Measurements from ENCODE around the gene TRMT1. TPM values are rescaled to one million over a fixed set of nuclear protein-coding genes. Genes with fewer than 3 reads are reported as not detected.

The TRMT1 gene
- total RNA-seq, 8 experiments from 2014 or later = 21.8 to 59.3 (median 34.6) TPM

DNA sequence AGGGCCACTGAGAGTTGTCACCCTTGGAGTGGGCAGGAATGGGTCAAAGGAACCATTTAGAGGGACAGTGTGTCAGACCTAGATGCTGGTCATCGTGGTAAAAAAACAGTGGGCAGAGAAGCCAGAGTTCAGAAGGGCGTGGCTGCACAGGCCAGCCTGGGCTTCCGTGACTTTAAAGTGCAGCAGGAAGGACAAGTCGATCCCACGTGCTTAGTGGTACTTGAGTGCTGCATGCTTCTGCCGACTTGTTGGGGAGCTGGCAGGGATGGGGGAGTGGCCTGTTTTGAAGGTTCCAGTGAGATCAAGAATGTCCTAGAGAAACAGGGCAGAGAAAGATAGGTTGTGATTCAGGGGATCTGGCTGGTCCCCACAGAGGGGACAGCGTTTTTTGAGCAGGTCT, 30.9 kb downstream of the TRMT1 start:
- Histone ChIP-seq H3K4me3 (no peak overlapping the region), H3K4me1 (replicated peaks in 1 of 2) (peaks cover 10 to 15% of the 10 kb centered on the region in 2 donors), H3K27ac (no peak overlapping the region)
- 0 to 60% (median 20%) methylated on average over 1 to 7 of the region's 7 CpGs; no CpG with 5 or more reads in 3 of the 10 experiments for WGBS, 10 experiments
- in situ Hi-C loops (cut with MboI; ENCODE audit: low pct_unique_long_range_greater_than_20kb in 2 of 9, low sequenced_read_pairs in 9 of 9, unreplicated experiment in 9 of 9) = loop anchor here in 2 of 9 experiments (25.0 kb wide), 1 partner anchor 98 kb away; the partner anchor contains the start of gene NFIX (in 2 of the 2)
- ATAC-seq (replicated peaks in 6 of 8) = no peak

GRCh38 chr19:13083627-13084026, 32.9 kb downstream of the TRMT1 start:
- H3K27ac ChIP-seq = no peak overlapping the region
- ATAC-seq (replicated peaks in 6 of 8) = peak in 3 of 8 experiments; percentile 21 to 70 (median 55)
- in situ Hi-C loops (cut with MboI; ENCODE audit: low pct_unique_long_range_greater_than_20kb in 2 of 9, low sequenced_read_pairs in 9 of 9, unreplicated experiment in 9 of 9) = loop anchor here in 2 of 9 experiments (25.0 kb wide), 1 partner anchor 96 kb away; the partner anchor contains the start of gene NFIX (in 2 of the 2)

DNA sequence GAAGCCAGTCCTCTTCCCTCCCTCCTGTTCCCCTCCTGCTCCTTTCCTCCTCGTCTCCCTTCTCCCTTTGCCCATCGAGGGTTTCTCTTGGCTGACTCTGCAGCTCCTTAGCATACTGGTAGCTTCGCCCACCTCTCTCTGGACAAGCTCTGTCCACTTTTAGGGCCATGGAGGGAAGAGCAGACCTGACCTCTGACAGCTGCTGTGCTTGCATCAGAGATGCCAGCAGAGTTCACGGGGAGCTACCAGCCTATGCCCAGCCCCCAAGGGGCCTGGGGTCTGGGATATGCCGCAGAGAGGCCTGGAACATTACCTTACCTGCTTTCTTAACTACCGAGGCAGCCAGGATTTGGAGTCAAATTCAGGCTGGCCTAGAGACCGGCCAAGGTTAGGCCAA, 33.5 kb downstream of the TRMT1 start:
- H3K4me1 ChIP-seq (replicated peaks in 1 of 2) = peaks cover 10 to 27% of the 10 kb centered on the region in 2 donors
- in situ Hi-C loops (cut with MboI; ENCODE audit: low pct_unique_long_range_greater_than_20kb in 2 of 9, low sequenced_read_pairs in 9 of 9, unreplicated experiment in 9 of 9) = loop anchor here in 2 of 9 experiments (25.0 kb wide), 1 partner anchor 96 kb away; the partner anchor contains the start of gene NFIX (in 2 of the 2)
- H3K4me3 ChIP-seq = no peak overlapping the region
- no peak for ATAC-seq (replicated peaks in 6 of 8)
- H3K27ac ChIP-seq = no peak overlapping the region
- WGBS, 10 experiments = 33 to 100% (median 60%) methylated on average over 1 to 5 of the region's 7 CpGs; no CpG with 5 or more reads in 4 of the 10 experiments

More at GRCh38 chr19:13083627-13084026, 32.9 kb downstream of the TRMT1 start:
- Histone ChIP-seq H3K4me1 (replicated peaks in 1 of 2) (peaks cover 10 to 27% of the 10 kb centered on the region in 2 donors), H3K4me3 (no peak overlapping the region)
- WGBS, 10 experiments = 40 to 80% (median 63%) methylated on average over 1 to 8 of the region's 9 CpGs; no CpG with 5 or more reads in 6 of the 10 experiments

DNA sequence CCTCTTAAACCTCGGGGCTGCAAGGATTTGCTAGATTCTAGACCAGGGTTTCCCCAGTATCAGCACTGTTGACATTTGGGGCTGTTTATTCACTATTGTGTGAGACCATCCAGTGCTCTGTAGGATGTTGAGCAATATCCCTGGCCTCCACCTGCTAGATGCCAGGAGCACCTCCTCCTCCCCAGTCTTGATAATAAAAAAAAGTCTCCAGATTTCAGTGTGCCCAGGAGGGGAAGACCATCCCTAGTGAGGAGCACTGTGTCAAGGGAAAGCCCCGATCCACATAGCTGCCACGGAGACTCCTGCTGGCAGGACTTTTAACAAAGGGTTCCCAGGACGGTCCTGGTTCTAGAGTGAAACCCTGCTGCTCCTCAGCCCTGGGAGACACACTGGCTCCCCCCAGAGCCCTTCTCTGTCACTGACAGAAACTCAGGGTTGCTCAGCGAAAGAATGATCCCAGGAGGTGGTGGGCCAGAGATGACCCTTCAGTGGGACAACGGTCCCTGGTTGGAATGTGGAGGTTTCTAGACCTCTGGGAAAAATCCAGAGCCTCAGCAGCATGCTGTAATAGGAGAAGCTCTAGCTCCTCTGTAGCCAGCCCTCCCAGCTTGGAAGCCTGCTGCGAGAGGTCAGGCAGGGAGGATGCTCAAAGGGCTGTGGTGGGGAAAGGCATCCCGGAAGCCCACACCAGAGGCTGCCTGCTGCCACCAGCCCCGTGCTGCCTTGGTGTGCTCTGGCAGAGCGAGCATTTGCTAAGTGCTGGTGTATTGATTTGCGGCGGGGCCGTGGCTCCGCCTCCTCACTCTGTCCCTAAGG, 34.1 kb downstream of the TRMT1 start:
- Histone ChIP-seq H3K4me1 (replicated peaks in 1 of 2) (peaks cover 10 to 27% of the 10 kb centered on the region in 2 donors), H3K4me3 (no peak overlapping the region), H3K27ac (peak overlapping the region in 1 of 2 donors; percentile 11)
- WGBS, 10 experiments = 0 to 88% (median 40%) methylated on average over 1 to 7 of the region's 14 CpGs; no CpG with 5 or more reads in 1 of the 10 experiments
- ATAC-seq (replicated peaks in 6 of 8) = peak in 7 of 8 experiments; percentile 4 to 92 (median 84)
- in situ Hi-C loops (cut with MboI; ENCODE audit: low pct_unique_long_range_greater_than_20kb in 2 of 9, low sequenced_read_pairs in 9 of 9, unreplicated experiment in 9 of 9) = loop anchor here in 2 of 9 experiments (25.0 kb wide), 1 partner anchor 95 kb away; the partner anchor contains the start of gene NFIX (in 2 of the 2)

- in situ Hi-C loops (cut with MboI; ENCODE audit: low pct_unique_long_range_greater_than_20kb in 2 of 9, low sequenced_read_pairs in 9 of 9, unreplicated experiment in 9 of 9) = loop anchor here in 2 of 9 experiments (25.0 kb wide), 1 partner anchor 92 kb away; the partner anchor contains the start of gene NFIX (in 2 of the 2)
- Histone ChIP-seq H3K4me1 (replicated peaks in 1 of 2) (peaks cover 10 to 27% of the 10 kb centered on the region in 2 donors), H3K27ac (no peak overlapping the region), H3K4me3 (no peak overlapping the region)
- peak; percentile 31 to 86 (median 48) for ATAC-seq (replicated peaks in 6 of 8)
- WGBS, 10 experiments = 29 to 67% methylated on average over 2 to 5 of the region's 16 CpGs; no CpG with 5 or more reads in 8 of the 10 experiments
Observed at GRCh38 chr19:13079542-13079986, 37.0 kb downstream of the TRMT1 start.

- in situ Hi-C loops (cut with MboI; ENCODE audit: low pct_unique_long_range_greater_than_20kb in 2 of 9, low sequenced_read_pairs in 9 of 9, unreplicated experiment in 9 of 9) = loop anchor here in 2 of 9 experiments (25.0 kb wide), 1 partner anchor 92 kb away; the partner anchor contains the start of gene NFIX (in 2 of the 2)
- Histone ChIP-seq H3K4me1 (replicated peaks in 1 of 2) (peaks cover 10 to 27% of the 10 kb centered on the region in 2 donors), H3K27ac (no peak overlapping the region), H3K4me3 (no peak overlapping the region)
- peak in 1 of 8 experiments; percentile 7 for ATAC-seq (replicated peaks in 6 of 8)
- 40 to 94% (median 60%) methylated on average over 1 to 3 of the region's 12 CpGs; no CpG with 5 or more reads in 7 of the 10 experiments for WGBS, 10 experiments
Observed at GRCh38 chr19:13078897-13079541, 37.5 kb downstream of the TRMT1 start.

- in situ Hi-C loops (cut with MboI; ENCODE audit: low pct_unique_long_range_greater_than_20kb in 2 of 9, low sequenced_read_pairs in 9 of 9, unreplicated experiment in 9 of 9) = loop anchor here in 2 of 9 experiments (25.0 kb wide), 1 partner anchor 91 kb away; the partner anchor contains the start of gene NFIX (in 2 of the 2)
- no peak overlapping the region for H3K27ac ChIP-seq
- no peak for ATAC-seq (replicated peaks in 6 of 8)
- peaks cover 10 to 27% of the 10 kb centered on the region in 2 donors for H3K4me1 ChIP-seq (replicated peaks in 1 of 2)
- 0 to 80% (median 37%) methylated on average over 1 to 2 of the region's 10 CpGs; no CpG with 5 or more reads in 7 of the 10 experiments for WGBS, 10 experiments
- no peak overlapping the region for H3K4me3 ChIP-seq
Observed at GRCh38 chr19:13078381-13078780, 38.2 kb downstream of the TRMT1 start.

DNA sequence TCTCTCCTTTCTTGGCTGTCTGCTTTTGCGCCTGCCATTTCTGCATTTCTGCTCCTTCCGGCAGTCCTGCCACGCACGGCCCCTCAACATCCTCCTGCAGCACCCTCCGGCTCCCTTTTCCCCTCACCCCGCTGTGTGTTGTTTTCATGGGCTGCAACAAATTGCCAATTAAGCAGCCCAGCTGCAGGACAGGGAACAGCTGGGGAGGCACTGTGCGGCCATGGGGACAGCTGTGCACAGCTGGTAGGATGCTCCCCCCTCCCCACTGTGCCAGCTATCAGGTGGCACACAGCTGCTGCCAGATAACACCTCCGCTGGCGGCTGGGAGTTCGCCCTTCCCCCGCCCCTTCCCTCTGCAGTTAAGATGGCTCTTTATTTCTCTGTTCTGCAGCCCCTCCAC, 39.3 kb downstream of the TRMT1 start:
- WGBS, 10 experiments = 14 to 71% (median 53%) methylated on average over 1 to 4 of the region's 11 CpGs; no CpG with 5 or more reads in 6 of the 10 experiments
- H3K27ac ChIP-seq = no peak overlapping the region
- H3K4me3 ChIP-seq = no peak overlapping the region
- ATAC-seq (replicated peaks in 6 of 8) = no peak
- in situ Hi-C loops (cut with MboI; ENCODE audit: low pct_unique_long_range_greater_than_20kb in 2 of 9, low sequenced_read_pairs in 9 of 9, unreplicated experiment in 9 of 9) = loop anchor here in 2 of 9 experiments (25.0 kb wide), 1 partner anchor 90 kb away; the partner anchor contains the start of gene NFIX (in 2 of the 2)
- peaks cover 1 to 17% of the 10 kb centered on the region in 2 donors for H3K4me1 ChIP-seq (replicated peaks in 1 of 2)

DNA sequence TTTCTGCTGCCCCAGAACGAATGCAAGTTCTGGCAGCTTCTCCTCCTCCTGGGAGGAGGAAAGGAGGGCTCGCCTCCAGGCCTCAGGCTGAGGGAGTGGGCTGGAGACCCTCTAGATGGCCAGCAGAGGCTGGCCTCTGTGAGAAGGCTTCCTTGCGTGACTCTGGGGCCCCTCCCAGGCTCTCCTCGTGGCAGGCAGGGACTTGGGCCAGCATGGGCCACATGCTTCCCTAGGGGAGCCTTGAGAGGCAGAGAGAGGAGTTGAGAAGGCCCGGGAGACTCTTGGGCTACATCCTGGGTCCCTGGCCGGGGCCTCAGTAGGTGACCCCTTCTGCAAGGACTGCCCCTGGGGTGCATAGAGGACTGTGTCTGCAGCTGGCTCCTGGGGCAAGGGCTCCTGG, 39.8 kb downstream of the TRMT1 start:
- WGBS, 10 experiments = 40 to 88% (median 80%) methylated on average over 1 to 2 of the region's 6 CpGs; no CpG with 5 or more reads in 7 of the 10 experiments
- H3K4me3 ChIP-seq = no peak overlapping the region
- no peak overlapping the region for H3K27ac ChIP-seq
- H3K4me1 ChIP-seq (replicated peaks in 1 of 2) = peaks cover 0 to 13% of the 10 kb centered on the region in 2 donors
- ATAC-seq (replicated peaks in 6 of 8) = peak in 1 of 8 experiments; percentile 20
- in situ Hi-C loops (cut with MboI; ENCODE audit: low pct_unique_long_range_greater_than_20kb in 2 of 9, low sequenced_read_pairs in 9 of 9, unreplicated experiment in 9 of 9) = loop anchor here in 2 of 9 experiments (25.0 kb wide), 1 partner anchor 89 kb away; the partner anchor contains the start of gene NFIX (in 2 of the 2)

- H3K4me1 ChIP-seq (replicated peaks in 1 of 2) = peaks cover 0 to 13% of the 10 kb centered on the region in 2 donors
- H3K27ac ChIP-seq = no peak overlapping the region
- whole genome bisulfite sequencing, 10 experiments = 55 to 83% (median 74%) methylated on average over 3 to 4 of the region's 8 CpGs; no CpG with 5 or more reads in 7 of the 10 experiments
- H3K4me3 ChIP-seq = no peak overlapping the region
- in situ Hi-C loops (cut with MboI; ENCODE audit: low pct_unique_long_range_greater_than_20kb in 2 of 9, low sequenced_read_pairs in 9 of 9, unreplicated experiment in 9 of 9) = loop anchor here in 2 of 9 experiments (25.0 kb wide), 1 partner anchor 89 kb away; the partner anchor contains the start of gene NFIX (in 2 of the 2)
- ATAC-seq (replicated peaks in 6 of 8) = peak in 1 of 8 experiments; percentile 14
Observed at GRCh38 chr19:13076320-13076719, 40.2 kb downstream of the TRMT1 start.

DNA sequence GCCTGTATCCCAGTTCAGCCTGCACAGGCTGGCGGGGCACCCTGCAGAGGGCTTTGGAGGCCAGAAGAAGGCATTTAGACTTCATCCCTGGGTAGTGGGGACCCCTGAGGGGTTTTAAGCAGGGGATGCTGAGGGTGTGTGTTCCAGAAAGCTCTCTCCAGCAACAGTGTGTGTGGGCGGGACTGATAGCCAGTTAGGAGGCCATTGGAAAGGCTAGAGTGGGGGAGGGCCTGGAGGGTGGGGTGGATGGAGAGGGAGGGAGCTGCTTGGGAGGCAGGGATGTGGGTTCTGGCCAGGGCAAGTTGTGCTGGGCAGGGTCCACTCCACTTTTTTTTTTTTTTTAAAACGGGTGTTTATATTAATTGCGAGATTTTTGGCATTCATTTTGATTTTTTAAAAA, 42.2 kb downstream of the TRMT1 start:
- in situ Hi-C loops (cut with MboI; ENCODE audit: low pct_unique_long_range_greater_than_20kb in 2 of 9, low sequenced_read_pairs in 9 of 9, unreplicated experiment in 9 of 9) = no loop called here
- peaks cover 0 to 7% of the 10 kb centered on the region in 2 donors for H3K4me1 ChIP-seq (replicated peaks in 1 of 2)
- no peak overlapping the region for H3K4me3 ChIP-seq
- H3K27ac ChIP-seq = no peak overlapping the region
- peak in 1 of 8 experiments; percentile 10 for ATAC-seq (replicated peaks in 6 of 8)
- WGBS, 10 experiments = 10 to 51% methylated on average over 2 of the region's 4 CpGs; no CpG with 5 or more reads in 8 of the 10 experiments

- H3K4me1 ChIP-seq (replicated peaks in 1 of 2) = peaks cover 0 to under 1% of the 10 kb centered on the region in 2 donors
- H3K27ac ChIP-seq = no peak overlapping the region
- in situ Hi-C loops (cut with MboI; ENCODE audit: low pct_unique_long_range_greater_than_20kb in 2 of 9, low sequenced_read_pairs in 9 of 9, unreplicated experiment in 9 of 9) = no loop called here
- H3K4me3 ChIP-seq = no peak overlapping the region
- 87 to 100% methylated on average over 1 to 3 of the region's 5 CpGs; no CpG with 5 or more reads in 8 of the 10 experiments for WGBS, 10 experiments
- ATAC-seq (replicated peaks in 6 of 8) = no peak
Observed at GRCh38 chr19:13073263-13073662, 43.3 kb downstream of the TRMT1 start.

All from motor neuron (in vitro differentiated cells).